Testis (tissue), 2 donors: ENCODE results near the gene NPAS2.

Experiments
- POLR2A ChIP-seq: fragments of 450-650 bp; IDR thresholded peaks from one replicate; pipeline ENCODE4 v1.6.1; 2017; ENCODE audit warnings: antibody characterized with exemption, mild to moderate bottlenecking, moderate library complexity
- TF ChIP-seq, protein P1 (sequence below), 3 experiments: fragments of 450-650 bp in 2 of 3; fragments of 200-600 bp in 1 of 3; sonication (generic) in 1 of 3; IDR thresholded peaks; one replicate each; pipeline ENCODE4 v1.5.1; 2016 to 2019; ENCODE audit warnings: antibody characterized with exemption in 3 of 3, mild to moderate bottlenecking in 2 of 3, moderate library complexity in 1 of 3

- TF ChIP-seq, protein P1, sequence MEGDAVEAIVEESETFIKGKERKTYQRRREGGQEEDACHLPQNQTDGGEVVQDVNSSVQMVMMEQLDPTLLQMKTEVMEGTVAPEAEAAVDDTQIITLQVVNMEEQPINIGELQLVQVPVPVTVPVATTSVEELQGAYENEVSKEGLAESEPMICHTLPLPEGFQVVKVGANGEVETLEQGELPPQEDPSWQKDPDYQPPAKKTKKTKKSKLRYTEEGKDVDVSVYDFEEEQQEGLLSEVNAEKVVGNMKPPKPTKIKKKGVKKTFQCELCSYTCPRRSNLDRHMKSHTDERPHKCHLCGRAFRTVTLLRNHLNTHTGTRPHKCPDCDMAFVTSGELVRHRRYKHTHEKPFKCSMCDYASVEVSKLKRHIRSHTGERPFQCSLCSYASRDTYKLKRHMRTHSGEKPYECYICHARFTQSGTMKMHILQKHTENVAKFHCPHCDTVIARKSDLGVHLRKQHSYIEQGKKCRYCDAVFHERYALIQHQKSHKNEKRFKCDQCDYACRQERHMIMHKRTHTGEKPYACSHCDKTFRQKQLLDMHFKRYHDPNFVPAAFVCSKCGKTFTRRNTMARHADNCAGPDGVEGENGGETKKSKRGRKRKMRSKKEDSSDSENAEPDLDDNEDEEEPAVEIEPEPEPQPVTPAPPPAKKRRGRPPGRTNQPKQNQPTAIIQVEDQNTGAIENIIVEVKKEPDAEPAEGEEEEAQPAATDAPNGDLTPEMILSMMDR (IDR thresholded peaks at IDR 0.05), result no peak
- TF ChIP-seq POLR2A, result no peak
Observed at GRCh38 chr2:100895402-100895801, 75.5 kb downstream of the NPAS2 start.
